ENCODE data around the gene NFYC. TPM values are rescaled to one million over a fixed set of nuclear protein-coding genes. Genes with fewer than 3 reads are reported as not detected.
"Not testable (repeated sequence)": the region's sequence is repeated elsewhere in the genome, so short reads cannot be mapped to it uniquely, and the experiment has no call there.

Gene NFYC
- total RNA-seq, 6 donors from 2014 or later, result 40.0 to 73.3 (median 50.9) TPM

DNA sequence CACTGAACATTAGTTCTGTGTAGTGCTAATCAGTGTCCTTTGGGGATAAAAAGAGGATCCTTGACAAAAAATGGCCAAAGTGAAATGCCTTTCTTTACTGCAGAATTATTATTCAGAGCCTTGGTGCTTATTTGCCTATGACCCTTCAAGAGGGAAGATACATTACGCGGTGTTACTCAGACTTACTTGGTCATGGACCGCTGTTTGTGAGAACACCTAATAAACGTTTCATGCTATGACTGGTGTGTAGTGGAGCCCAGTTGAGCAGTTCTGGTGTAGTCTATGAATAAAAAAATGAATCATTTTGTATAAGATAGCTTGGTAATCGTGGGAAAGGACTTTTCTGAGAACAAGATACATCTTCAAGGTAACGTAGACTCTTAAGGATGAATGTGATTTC lies 8.3 kb downstream of the NFYC start:
- no peak overlapping the region for H3K4me3 ChIP-seq
- no peaks in the 10 kb centered on the region for H3K27me3 ChIP-seq
- ATAC-seq (ENCODE audit: low FRiP score in 2 of 2), result no peak
- 81 to 89% methylated on average over 6 of the region's 6 CpGs for WGBS, 2 donors
- no peaks in the 10 kb centered on the region for H3K9me3 ChIP-seq
- TF ChIP-seq EP300 (IDR thresholded peaks at IDR 0.05) (no peak), POLR2AphosphoS5 (IDR thresholded peaks at IDR 0.05) (no peak), POLR2A (IDR thresholded peaks at IDR 0.05) (no peak)
- TF ChIP-seq, protein P1, sequence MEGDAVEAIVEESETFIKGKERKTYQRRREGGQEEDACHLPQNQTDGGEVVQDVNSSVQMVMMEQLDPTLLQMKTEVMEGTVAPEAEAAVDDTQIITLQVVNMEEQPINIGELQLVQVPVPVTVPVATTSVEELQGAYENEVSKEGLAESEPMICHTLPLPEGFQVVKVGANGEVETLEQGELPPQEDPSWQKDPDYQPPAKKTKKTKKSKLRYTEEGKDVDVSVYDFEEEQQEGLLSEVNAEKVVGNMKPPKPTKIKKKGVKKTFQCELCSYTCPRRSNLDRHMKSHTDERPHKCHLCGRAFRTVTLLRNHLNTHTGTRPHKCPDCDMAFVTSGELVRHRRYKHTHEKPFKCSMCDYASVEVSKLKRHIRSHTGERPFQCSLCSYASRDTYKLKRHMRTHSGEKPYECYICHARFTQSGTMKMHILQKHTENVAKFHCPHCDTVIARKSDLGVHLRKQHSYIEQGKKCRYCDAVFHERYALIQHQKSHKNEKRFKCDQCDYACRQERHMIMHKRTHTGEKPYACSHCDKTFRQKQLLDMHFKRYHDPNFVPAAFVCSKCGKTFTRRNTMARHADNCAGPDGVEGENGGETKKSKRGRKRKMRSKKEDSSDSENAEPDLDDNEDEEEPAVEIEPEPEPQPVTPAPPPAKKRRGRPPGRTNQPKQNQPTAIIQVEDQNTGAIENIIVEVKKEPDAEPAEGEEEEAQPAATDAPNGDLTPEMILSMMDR (IDR thresholded peaks at IDR 0.05), result no peak
- no peak for DNase-seq
- H3K4me1 ChIP-seq, result peaks cover 31 to 71% (median 38%) of the 10 kb centered on the region in 4 donors
- no peak overlapping the region for H3K27ac ChIP-seq
- H3K36me3 ChIP-seq, result no peaks in the 10 kb centered on the region

GRCh38 chr1:40701684-40702083 lies 10.2 kb downstream of the NFYC start:
- no peaks in the 10 kb centered on the region for H3K27me3 ChIP-seq
- H3K4me1 ChIP-seq, result peaks cover 23 to 61% (median 35%) of the 10 kb centered on the region in 4 donors
- no peak for TF ChIP-seq POLR2AphosphoS5 (IDR thresholded peaks at IDR 0.05)
- TF ChIP-seq, protein P1 (IDR thresholded peaks at IDR 0.05), result no peak
- no peaks in the 10 kb centered on the region for H3K36me3 ChIP-seq
- WGBS, 2 donors, result 73 to 82% methylated on average over 3 of the region's 3 CpGs
- ATAC-seq (ENCODE audit: low FRiP score in 2 of 2), result no peak
- no peak overlapping the region for H3K27ac ChIP-seq
- no peak for DNase-seq
- H3K4me3 ChIP-seq, result no peak overlapping the region
- H3K9me3 ChIP-seq, result no peaks in the 10 kb centered on the region

- 80 to 88% methylated on average over 9 of the region's 9 CpGs for WGBS, 2 donors
- not testable (repeated sequence) for ATAC-seq (ENCODE audit: low FRiP score in 2 of 2); H3K36me3 ChIP-seq; H3K4me3 ChIP-seq; H3K9me3 ChIP-seq; DNase-seq; H3K27me3 ChIP-seq
- Histone ChIP-seq H3K4me1 (peaks cover 17 to 49% (median 25%) of the 10 kb centered on the region in 4 donors), H3K27ac (peak overlapping the region in 1 of 4 donors; percentile 3)
Observed at GRCh38 chr1:40702810-40703209, 11.3 kb downstream of the NFYC start.

DNA sequence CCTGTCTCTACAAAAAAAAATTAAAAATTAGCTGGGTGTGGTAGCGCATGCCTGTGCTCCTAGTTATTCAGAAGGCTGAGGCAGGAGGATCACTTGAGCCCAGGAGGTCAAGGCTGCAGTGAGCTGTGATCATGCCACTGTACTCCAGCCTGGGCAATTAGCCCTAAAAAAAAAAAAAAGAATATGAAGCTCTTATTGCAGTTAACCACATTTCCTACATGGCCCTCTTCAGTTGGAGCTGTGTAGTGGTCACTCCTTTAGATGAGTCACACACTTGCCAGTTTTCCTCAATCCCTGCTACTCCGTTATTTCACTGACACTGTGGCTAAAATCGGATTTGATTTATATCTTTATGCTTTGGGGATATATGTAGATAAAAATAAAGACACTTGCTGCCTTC lies 11.8 kb downstream of the NFYC start:
- DNase-seq (peak in 1 of 2 donors; percentile 43), ATAC-seq (ENCODE audit: low FRiP score in 2 of 2) (peak; percentile 50 to 70)
- H3K4me3 ChIP-seq, result no peak overlapping the region
- no peak overlapping the region for H3K27ac ChIP-seq
- TF ChIP-seq, protein P1 (IDR thresholded peaks at IDR 0.05), result no peak
- no peak for TF ChIP-seq POLR2AphosphoS5 (IDR thresholded peaks at IDR 0.05)
- TF ChIP-seq POLR2A (IDR thresholded peaks at IDR 0.05), result no peak
- no peaks in the 10 kb centered on the region for H3K36me3 ChIP-seq
- 61 to 67% methylated on average over 3 of the region's 3 CpGs for WGBS, 2 donors
- no peaks in the 10 kb centered on the region for H3K27me3 ChIP-seq
- H3K9me3 ChIP-seq, result no peaks in the 10 kb centered on the region
- H3K4me1 ChIP-seq, result peaks cover 17 to 48% (median 27%) of the 10 kb centered on the region in 4 donors

DNA sequence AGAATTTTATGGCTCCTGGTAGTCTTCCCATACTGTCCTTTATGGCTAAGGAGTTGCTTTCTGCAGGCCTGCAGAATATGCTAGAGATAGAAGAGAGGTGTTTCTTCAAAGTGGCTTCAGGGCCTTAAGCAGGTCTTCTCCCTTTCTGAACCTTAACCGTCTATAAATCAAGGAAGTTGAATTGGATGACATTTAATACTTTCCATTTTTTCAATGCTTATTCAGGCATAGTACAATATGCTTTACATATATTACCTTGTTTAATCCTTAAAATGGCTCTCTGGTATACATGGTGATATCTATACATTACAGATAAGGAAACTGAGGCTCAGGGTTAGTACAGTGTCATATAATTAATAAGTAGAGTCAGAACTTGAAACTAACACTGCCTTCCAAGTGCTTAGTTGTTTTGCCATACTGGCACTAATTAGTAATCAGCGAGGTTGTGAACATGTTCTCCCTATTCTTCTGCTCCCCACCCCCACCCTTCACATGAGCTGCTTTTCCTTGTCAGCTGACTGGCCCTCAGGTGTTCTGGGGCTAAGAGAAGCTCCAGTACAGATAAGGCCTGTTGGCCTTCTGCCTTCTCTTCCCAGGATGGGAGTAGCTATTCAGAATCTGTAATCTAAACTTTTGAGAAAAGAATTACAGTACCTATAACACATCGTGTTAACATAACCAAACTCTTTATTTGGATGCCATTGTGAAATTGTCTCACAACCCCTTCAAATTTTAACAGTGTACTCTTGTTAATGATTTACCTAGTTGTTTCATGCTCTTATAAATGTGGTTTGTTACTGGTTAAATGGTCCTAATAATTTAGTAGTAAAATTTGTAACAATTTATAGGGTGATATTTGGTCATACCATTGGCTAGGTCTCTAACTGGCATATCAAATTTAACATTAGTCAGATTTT lies 13.6 kb downstream of the NFYC start:
- Histone ChIP-seq H3K27me3 (no peaks in the 10 kb centered on the region), H3K9me3 (no peaks in the 10 kb centered on the region), H3K4me3 (no peak overlapping the region), H3K36me3 (no peaks in the 10 kb centered on the region), H3K4me1 (peaks cover 20 to 46% (median 36%) of the 10 kb centered on the region in 4 donors), H3K27ac (no peak overlapping the region)
- TF ChIP-seq POLR2AphosphoS5 (IDR thresholded peaks at IDR 0.05) (no peak), POLR2A (IDR thresholded peaks at IDR 0.05) (no peak), EP300 (IDR thresholded peaks at IDR 0.05) (no peak)
- TF ChIP-seq, protein P1 (IDR thresholded peaks at IDR 0.05), result no peak
- no peak for ATAC-seq (ENCODE audit: low FRiP score in 2 of 2)
- 65 to 71% methylated on average over 3 of the region's 3 CpGs for WGBS, 2 donors
- DNase-seq, result no peak
